Measurements from ENCODE around the gene NT5DC3. TPM values are rescaled to one million over a fixed set of nuclear protein-coding genes. Genes with fewer than 3 reads are reported as not detected.
A peak's percentile ranks its signal among the peaks of the same experiment; 100 is the strongest.

Gene NT5DC3
- total RNA-seq, 2 donors from 2014 or later, result 24.2 to 28.3 TPM

DNA sequence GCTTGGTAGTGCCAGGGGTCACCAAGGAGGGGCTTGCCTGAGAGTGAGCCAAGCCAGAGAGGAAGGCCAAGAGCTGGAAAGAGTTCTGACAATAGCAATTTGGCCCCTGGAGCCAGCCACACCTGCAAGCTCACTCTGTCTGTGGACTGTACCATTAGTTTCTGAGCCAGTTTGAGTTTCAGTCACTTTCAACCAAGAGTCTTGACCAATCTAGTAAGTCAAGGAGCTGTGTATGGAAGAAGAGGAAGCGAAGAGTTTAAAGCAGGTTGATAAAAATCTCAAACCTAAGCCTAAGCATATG is 38.5 kb downstream of the NT5DC3 start:
- Histone ChIP-seq H3K27ac (ENCODE audit: low read depth, low read length) (no peak overlapping the region), H3K27me3 (ENCODE audit: control insufficient read depth, insufficient read depth, low read length, poor library complexity, severe bottlenecking) (no peaks in the 10 kb centered on the region), H3K9me3 (ENCODE audit: control insufficient read depth, low read length) (no peaks in the 10 kb centered on the region), H3K36me3 (ENCODE audit: control insufficient read depth, insufficient read depth, low read length) (peaks cover 71% of the 10 kb centered on the region), H3K4me3 (ENCODE audit: low read length) (no peak overlapping the region), H3K9ac (ENCODE audit: extremely low read depth, low read length, poor library complexity, severe bottlenecking) (no peak overlapping the region), H3K4me1 (ENCODE audit: control insufficient read depth, insufficient read depth, low read length) (no peaks in the 10 kb centered on the region)
- no peaks in the 10 kb centered on the region for H3K27me3 Mint-ChIP-seq (ENCODE audit: insufficient read depth)
- no peak overlapping the region for H3K4me3 Mint-ChIP-seq
- TF ChIP-seq, protein P1, sequence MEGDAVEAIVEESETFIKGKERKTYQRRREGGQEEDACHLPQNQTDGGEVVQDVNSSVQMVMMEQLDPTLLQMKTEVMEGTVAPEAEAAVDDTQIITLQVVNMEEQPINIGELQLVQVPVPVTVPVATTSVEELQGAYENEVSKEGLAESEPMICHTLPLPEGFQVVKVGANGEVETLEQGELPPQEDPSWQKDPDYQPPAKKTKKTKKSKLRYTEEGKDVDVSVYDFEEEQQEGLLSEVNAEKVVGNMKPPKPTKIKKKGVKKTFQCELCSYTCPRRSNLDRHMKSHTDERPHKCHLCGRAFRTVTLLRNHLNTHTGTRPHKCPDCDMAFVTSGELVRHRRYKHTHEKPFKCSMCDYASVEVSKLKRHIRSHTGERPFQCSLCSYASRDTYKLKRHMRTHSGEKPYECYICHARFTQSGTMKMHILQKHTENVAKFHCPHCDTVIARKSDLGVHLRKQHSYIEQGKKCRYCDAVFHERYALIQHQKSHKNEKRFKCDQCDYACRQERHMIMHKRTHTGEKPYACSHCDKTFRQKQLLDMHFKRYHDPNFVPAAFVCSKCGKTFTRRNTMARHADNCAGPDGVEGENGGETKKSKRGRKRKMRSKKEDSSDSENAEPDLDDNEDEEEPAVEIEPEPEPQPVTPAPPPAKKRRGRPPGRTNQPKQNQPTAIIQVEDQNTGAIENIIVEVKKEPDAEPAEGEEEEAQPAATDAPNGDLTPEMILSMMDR (conservative IDR thresholded peaks at IDR 0.05), result no peak
- H3K4me1 Mint-ChIP-seq, result peaks cover 13% of the 10 kb centered on the region
- H3K27ac Mint-ChIP-seq, result no peak overlapping the region
- no peaks in the 10 kb centered on the region for H3K9me3 Mint-ChIP-seq
- H3K36me3 Mint-ChIP-seq (ENCODE audit: low read depth), result peaks cover 63% of the 10 kb centered on the region
- peak; percentile 26 for DNase-seq
- WGBS, 2 experiments (ENCODE audit: insufficient coverage in 1 of 2, insufficient read length in 1 of 2), result 88 to 100% methylated on average over 1 of the region's 1 CpG

- DNase-seq, result peak; percentile 42
- H3K27me3 ChIP-seq (ENCODE audit: control insufficient read depth, insufficient read depth, low read length, poor library complexity, severe bottlenecking), result no peaks in the 10 kb centered on the region
- no peak overlapping the region for H3K27ac Mint-ChIP-seq
- no peak overlapping the region for H3K4me3 ChIP-seq (ENCODE audit: low read length)
- H3K9ac ChIP-seq (ENCODE audit: extremely low read depth, low read length, poor library complexity, severe bottlenecking), result no peak overlapping the region
- WGBS, 2 experiments (ENCODE audit: insufficient coverage in 1 of 2, insufficient read length in 1 of 2), result 94 to 97% methylated on average over 10 to 11 of the region's 11 CpGs
- H3K36me3 Mint-ChIP-seq (ENCODE audit: low read depth), result peaks cover 63% of the 10 kb centered on the region
- H3K9me3 ChIP-seq (ENCODE audit: control insufficient read depth, low read length), result no peaks in the 10 kb centered on the region
- peaks cover 70% of the 10 kb centered on the region for H3K36me3 ChIP-seq (ENCODE audit: control insufficient read depth, insufficient read depth, low read length)
- TF ChIP-seq, protein P1 (conservative IDR thresholded peaks at IDR 0.05), result no peak
- H3K4me1 Mint-ChIP-seq, result peaks cover 13% of the 10 kb centered on the region
- no peak overlapping the region for H3K27ac ChIP-seq (ENCODE audit: low read depth, low read length)
- H3K9me3 Mint-ChIP-seq, result no peaks in the 10 kb centered on the region
- no peaks in the 10 kb centered on the region for H3K4me1 ChIP-seq (ENCODE audit: control insufficient read depth, insufficient read depth, low read length)
- no peaks in the 10 kb centered on the region for H3K27me3 Mint-ChIP-seq (ENCODE audit: insufficient read depth)
- no peak overlapping the region for H3K4me3 Mint-ChIP-seq
Measured at GRCh38 chr12:103801709-103802585, 39.1 kb downstream of the NT5DC3 start.

DNA sequence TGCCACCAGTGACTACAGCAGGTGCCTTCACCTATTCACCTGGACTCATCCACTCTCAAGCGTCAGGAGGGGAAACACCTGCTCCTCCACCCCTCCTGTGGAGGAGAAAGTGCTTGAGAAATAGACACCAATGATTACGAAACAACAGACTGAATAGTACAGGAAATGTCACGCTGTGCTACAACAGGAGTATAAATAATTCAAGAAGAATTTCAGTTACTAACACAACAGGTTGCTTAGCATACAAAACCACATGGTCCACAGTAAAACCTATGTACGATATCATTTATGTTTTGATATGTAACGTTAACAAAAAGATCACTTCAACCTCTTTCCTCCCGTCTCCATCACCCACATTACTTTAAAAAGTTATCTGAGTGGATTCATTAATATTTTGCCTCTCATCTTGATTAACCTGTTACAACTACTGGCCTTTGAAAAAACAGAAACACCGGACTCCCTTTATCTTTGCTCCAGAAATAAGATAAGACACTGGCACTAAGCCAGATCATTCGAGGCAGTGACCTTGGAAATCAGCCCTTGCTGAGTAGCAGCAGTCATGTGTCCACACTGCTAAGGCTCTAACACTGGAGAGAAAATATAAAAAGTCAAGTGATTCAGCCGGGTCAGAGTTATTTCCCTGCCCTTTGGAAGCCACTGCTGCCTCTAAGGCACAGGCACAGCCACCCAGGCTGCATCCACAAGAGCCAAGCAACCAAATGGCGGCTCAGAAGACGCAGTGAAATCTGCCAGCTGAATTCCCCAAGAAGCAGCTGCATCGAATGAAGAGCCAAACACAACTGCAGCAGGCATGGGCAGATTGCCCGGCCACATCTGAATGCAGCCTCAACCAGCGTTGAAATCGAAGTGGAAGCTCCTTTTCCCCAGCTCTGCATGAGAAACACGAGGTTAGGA is 40.9 kb downstream of the NT5DC3 start:
- Mint-ChIP-seq H3K4me1 (peaks cover 8% of the 10 kb centered on the region), H3K9me3 (no peaks in the 10 kb centered on the region), H3K4me3 (no peak overlapping the region), H3K36me3 (ENCODE audit: low read depth) (peaks cover 60% of the 10 kb centered on the region), H3K27ac (no peak overlapping the region), H3K27me3 (ENCODE audit: insufficient read depth) (no peaks in the 10 kb centered on the region)
- Histone ChIP-seq H3K9me3 (ENCODE audit: control insufficient read depth, low read length) (no peaks in the 10 kb centered on the region), H3K27ac (ENCODE audit: low read depth, low read length) (no peak overlapping the region), H3K27me3 (ENCODE audit: control insufficient read depth, insufficient read depth, low read length, poor library complexity, severe bottlenecking) (no peaks in the 10 kb centered on the region), H3K36me3 (ENCODE audit: control insufficient read depth, insufficient read depth, low read length) (peaks cover 71% of the 10 kb centered on the region), H3K4me3 (ENCODE audit: low read length) (no peak overlapping the region), H3K9ac (ENCODE audit: extremely low read depth, low read length, poor library complexity, severe bottlenecking) (no peak overlapping the region), H3K4me1 (ENCODE audit: control insufficient read depth, insufficient read depth, low read length) (no peaks in the 10 kb centered on the region)
- WGBS, 2 experiments (ENCODE audit: insufficient coverage in 1 of 2, insufficient read length in 1 of 2), result 90 to 93% methylated on average over 10 to 16 of the region's 16 CpGs
- TF ChIP-seq, protein P1 (conservative IDR thresholded peaks at IDR 0.05), result no peak
- DNase-seq, result peak; percentile 38

Data from endodermal cell (in vitro differentiated cells).